Gastrocnemius medialis (tissue), 4 donors: ENCODE results near the gene SHROOM3. TPM values are rescaled to one million over a fixed set of nuclear protein-coding genes. Genes with fewer than 3 reads are reported as not detected.

Source experiments
- ATAC-seq, 2 donors: fragments of 150-250 bp; one replicate each; pipeline ENCODE4 v1.9.1; 2016
- DNase-seq, 2 donors: peaks; one replicate each; pipeline ENCODE4 v3.0.0-alpha.2; 2019
- H3K27ac ChIP-seq, 4 donors: fragments of 200-600 bp; sonication (generic); 1 replicate in 1 of 4; 2 replicates in 3 of 4; pipeline ENCODE4 v1.5.1; 2016 to 2018; ENCODE audit warnings: mild to moderate bottlenecking in 2 of 4, moderate library complexity in 1 of 4
- H3K27me3 ChIP-seq, 3 donors: fragments of 200-600 bp; sonication (generic) in 2 of 3; 1 replicate in 1 of 3; 2 replicates in 2 of 3; pipeline versions ENCODE4 v1.5.1 to v1.6.0; 2016 to 2019; ENCODE audit warnings: mild to moderate bottlenecking in 1 of 3, moderate library complexity in 1 of 3
- H3K36me3 ChIP-seq, 2 donors: fragments of 200-600 bp; sonication (generic) in 1 of 2; one replicate each; pipeline ENCODE4 v1.5.1; 2017 to 2018
- H3K4me1 ChIP-seq, 2 donors: fragments of 200-600 bp; sonication (generic) in 1 of 2; one replicate each; pipeline ENCODE4 v1.5.1; 2016 to 2017; ENCODE audit warnings: mild to moderate bottlenecking in 2 of 2
- H3K4me3 ChIP-seq, 4 donors: fragments of 200-600 bp; sonication (generic) in 3 of 4; 1 replicate in 1 of 4; 2 replicates in 3 of 4; pipeline ENCODE4 v1.5.1; 2016 to 2019; ENCODE audit warnings: mild to moderate bottlenecking in 2 of 4
- H3K9me3 ChIP-seq, 3 donors: fragments of 200-600 bp; sonication (generic) in 2 of 3; 1 replicate in 1 of 3; 2 replicates in 2 of 3; pipeline ENCODE4 v1.5.1; 2016 to 2019
- POLR2A ChIP-seq, 2 donors: fragments of 450-650 bp; IDR thresholded peaks; one replicate each; pipeline ENCODE4 v1.6.1; 2017; ENCODE audit warnings: antibody characterized with exemption in 2 of 2, mild to moderate bottlenecking in 2 of 2, moderate library complexity in 2 of 2
- in situ Hi-C, 4 donors: fragments of 200-750 bp; cut with MboI; loops; one replicate each; pipeline versions ENCODE4 v1.15.0 to v1.8.0; 2017; ENCODE audit warnings: low sequenced_read_pairs in 4 of 4
- intact Hi-C: fragments of 100-400 bp; cut with DNase I; formaldehyde crosslinking; loops from one replicate; pipeline ENCODE4 v1.15.1; 2023; ENCODE audit warnings: low total_unique reads
- total RNA-seq, 4 donors: library from RNA; depleted of rRNA; stranded (reverse); fragments of >200 nt; gene quantifications; one replicate each; pipeline versions ENCODE4 v1.1.0 to v1.2.3, GENCODE V29; 2016
- TF ChIP-seq, protein P1 (sequence below), 5 experiments: fragments of 450-650 bp in 3 of 5; fragments of 200-600 bp in 2 of 5; sonication (generic) in 2 of 5; IDR thresholded peaks in 4 of 5; conservative IDR thresholded peaks in 1 of 5; 1 replicate in 4 of 5; 2 replicates in 1 of 5; pipeline ENCODE4 v1.5.1; 2016 to 2019; ENCODE audit warnings: antibody characterized with exemption in 5 of 5, mild to moderate bottlenecking in 3 of 5, moderate library complexity in 3 of 5

The SHROOM3 gene
- total RNA-seq, 4 donors from 2014 or later, result 0.20 to 1.7 (median 0.98) TPM

DNA sequence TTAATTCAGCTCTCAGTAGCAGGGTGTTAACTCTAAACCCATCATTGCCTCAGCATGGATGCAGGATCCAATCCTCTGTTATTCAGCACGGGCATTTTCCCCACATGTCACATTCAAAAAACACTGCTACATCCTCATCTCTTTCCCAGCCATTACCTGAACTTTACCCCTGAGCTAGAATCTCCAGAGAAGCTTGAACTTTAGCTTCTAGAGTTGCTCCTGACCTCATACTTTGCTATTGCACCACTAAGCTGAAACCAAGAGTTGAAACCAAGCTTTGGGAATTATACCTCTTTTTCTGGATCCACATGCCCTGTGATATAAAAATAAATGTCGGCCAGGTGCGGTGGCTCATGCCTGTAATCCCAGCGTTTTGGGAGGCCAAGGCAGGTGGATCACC is 90.7 kb downstream of the SHROOM3 start:
- H3K4me3 ChIP-seq, result no peak overlapping the region
- in situ Hi-C loops, result no loop called here
- DNase-seq (no peak), ATAC-seq (no peak)
- intact Hi-C loops, result no loop called here
- no peaks in the 10 kb centered on the region for H3K4me1 ChIP-seq
- H3K27me3 ChIP-seq, result no peaks in the 10 kb centered on the region
- no peak for TF ChIP-seq POLR2A (IDR thresholded peaks at IDR 0.05)
- TF ChIP-seq, protein P1, sequence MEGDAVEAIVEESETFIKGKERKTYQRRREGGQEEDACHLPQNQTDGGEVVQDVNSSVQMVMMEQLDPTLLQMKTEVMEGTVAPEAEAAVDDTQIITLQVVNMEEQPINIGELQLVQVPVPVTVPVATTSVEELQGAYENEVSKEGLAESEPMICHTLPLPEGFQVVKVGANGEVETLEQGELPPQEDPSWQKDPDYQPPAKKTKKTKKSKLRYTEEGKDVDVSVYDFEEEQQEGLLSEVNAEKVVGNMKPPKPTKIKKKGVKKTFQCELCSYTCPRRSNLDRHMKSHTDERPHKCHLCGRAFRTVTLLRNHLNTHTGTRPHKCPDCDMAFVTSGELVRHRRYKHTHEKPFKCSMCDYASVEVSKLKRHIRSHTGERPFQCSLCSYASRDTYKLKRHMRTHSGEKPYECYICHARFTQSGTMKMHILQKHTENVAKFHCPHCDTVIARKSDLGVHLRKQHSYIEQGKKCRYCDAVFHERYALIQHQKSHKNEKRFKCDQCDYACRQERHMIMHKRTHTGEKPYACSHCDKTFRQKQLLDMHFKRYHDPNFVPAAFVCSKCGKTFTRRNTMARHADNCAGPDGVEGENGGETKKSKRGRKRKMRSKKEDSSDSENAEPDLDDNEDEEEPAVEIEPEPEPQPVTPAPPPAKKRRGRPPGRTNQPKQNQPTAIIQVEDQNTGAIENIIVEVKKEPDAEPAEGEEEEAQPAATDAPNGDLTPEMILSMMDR (IDR thresholded peaks at IDR 0.05 in 4 of 5, conservative IDR thresholded peaks at IDR 0.05 in 1 of 5), result no peak
- H3K36me3 ChIP-seq, result no peaks in the 10 kb centered on the region
- H3K9me3 ChIP-seq, result peaks cover 0 to 2% (median 0%) of the 10 kb centered on the region in 3 donors
- no peak overlapping the region for H3K27ac ChIP-seq

DNA sequence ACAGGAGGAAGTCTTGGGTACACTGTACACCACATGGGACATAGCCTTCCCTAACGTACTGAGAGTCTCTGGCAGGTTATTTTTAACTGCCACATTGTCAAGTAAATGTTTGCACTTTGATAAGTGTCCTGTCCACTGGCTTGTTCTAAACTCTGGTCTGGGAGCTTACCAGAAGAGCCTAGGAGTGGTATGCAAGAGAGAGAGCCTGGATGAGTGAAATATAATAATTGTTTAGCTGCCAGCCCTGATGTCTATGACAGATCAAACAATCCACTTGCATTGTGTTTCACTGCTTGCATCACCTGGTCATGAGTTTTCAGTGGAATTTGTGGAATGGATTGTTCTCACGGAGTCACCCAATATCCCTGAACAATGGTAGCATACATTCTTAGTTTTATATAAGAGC is 91.6 kb downstream of the SHROOM3 start:
- H3K4me1 ChIP-seq, result no peaks in the 10 kb centered on the region
- ATAC-seq (no peak), DNase-seq (no peak)
- H3K27ac ChIP-seq, result no peak overlapping the region
- H3K9me3 ChIP-seq, result no peaks in the 10 kb centered on the region
- no peaks in the 10 kb centered on the region for H3K36me3 ChIP-seq
- in situ Hi-C loops, result no loop called here
- no peak overlapping the region for H3K4me3 ChIP-seq
- intact Hi-C loops, result no loop called here
- TF ChIP-seq, protein P1 (IDR thresholded peaks at IDR 0.05 in 4 of 5, conservative IDR thresholded peaks at IDR 0.05 in 1 of 5), result no peak
- TF ChIP-seq POLR2A (IDR thresholded peaks at IDR 0.05), result no peak
- H3K27me3 ChIP-seq, result no peaks in the 10 kb centered on the region

DNA sequence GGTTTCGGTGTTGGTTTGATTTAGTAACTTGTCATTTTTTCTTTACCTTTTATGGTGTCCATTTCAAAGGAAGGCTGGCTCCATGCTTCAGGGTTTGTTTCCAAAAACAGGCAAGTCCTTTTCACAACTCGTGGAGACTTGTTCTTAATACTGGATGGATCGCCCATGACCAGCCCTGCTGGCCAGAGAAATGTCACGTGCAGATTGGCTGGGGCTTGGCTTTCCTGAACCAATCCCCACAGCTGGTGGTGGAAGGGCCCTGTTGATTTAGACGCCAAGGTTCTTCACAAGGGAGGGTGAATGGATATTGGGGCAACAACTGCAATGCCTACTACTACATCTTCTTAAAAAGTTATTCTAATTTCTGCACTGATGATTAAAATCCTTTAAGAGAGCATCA is 92.6 kb downstream of the SHROOM3 start:
- in situ Hi-C loops (no loop called here), intact Hi-C loops (no loop called here)
- ATAC-seq (no peak), DNase-seq (no peak)
- Histone ChIP-seq H3K9me3 (no peaks in the 10 kb centered on the region), H3K36me3 (no peaks in the 10 kb centered on the region), H3K27ac (no peak overlapping the region), H3K27me3 (no peaks in the 10 kb centered on the region), H3K4me3 (no peak overlapping the region), H3K4me1 (peaks cover 0 to under 1% of the 10 kb centered on the region in 2 donors)
- TF ChIP-seq POLR2A (IDR thresholded peaks at IDR 0.05), result no peak
- TF ChIP-seq, protein P1 (IDR thresholded peaks at IDR 0.05 in 4 of 5, conservative IDR thresholded peaks at IDR 0.05 in 1 of 5), result no peak

DNA sequence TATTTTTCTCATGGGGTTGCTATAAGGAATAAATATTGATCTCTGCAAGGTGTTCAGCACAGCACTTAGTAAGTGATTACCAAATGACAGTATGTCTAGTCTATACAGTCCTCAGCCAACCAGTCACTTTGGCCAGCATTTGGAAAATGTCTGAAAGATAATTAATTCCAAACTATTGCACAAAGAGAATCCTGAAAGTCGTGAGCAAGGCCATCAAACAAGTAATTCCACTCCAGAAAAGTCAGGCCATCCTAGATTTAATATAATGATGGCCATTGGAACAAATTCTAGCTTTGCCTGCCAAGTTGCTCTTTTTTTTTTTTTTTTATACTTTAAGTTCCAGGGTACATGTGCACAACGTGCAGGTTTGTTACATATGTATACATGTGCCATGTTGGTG is 96.6 kb downstream of the SHROOM3 start:
- TF ChIP-seq, protein P1 (IDR thresholded peaks at IDR 0.05 in 4 of 5, conservative IDR thresholded peaks at IDR 0.05 in 1 of 5), result no peak
- TF ChIP-seq POLR2A (IDR thresholded peaks at IDR 0.05), result no peak
- H3K9me3 ChIP-seq, result no peaks in the 10 kb centered on the region
- no peak overlapping the region for H3K27ac ChIP-seq
- in situ Hi-C loops, result no loop called here
- H3K27me3 ChIP-seq, result no peaks in the 10 kb centered on the region
- H3K36me3 ChIP-seq, result no peaks in the 10 kb centered on the region
- DNase-seq, result no peak
- peaks cover 0 to 7% of the 10 kb centered on the region in 2 donors for H3K4me1 ChIP-seq
- intact Hi-C loops, result no loop called here
- ATAC-seq, result no peak
- no peak overlapping the region for H3K4me3 ChIP-seq

DNA sequence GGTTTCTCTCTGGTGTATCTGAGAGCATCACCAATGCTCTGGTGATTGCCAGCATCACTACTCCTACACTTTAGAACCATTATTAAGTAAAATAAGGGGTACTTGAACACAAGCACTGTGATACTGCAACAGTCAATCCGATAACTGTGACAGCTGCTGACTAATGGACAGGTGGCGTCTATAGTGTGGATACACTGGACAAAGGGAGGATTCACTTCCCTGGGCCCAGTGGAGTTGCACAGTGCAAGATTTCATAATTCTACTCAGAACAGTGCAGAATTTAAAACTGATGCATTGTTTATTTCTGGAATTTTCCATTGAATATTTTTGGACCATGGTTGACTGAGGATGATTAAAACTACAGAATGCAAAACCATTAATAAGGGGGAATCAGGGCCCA is 97.8 kb downstream of the SHROOM3 start:
- intact Hi-C loops, result no loop called here
- ATAC-seq, result no peak

More for the DNA sequence above, 97.8 kb downstream of the SHROOM3 start:
- H3K4me3 ChIP-seq, result no peak overlapping the region
- H3K9me3 ChIP-seq, result no peaks in the 10 kb centered on the region
- in situ Hi-C loops, result no loop called here
- no peak overlapping the region for H3K27ac ChIP-seq
- no peak for TF ChIP-seq POLR2A (IDR thresholded peaks at IDR 0.05)
- TF ChIP-seq, protein P1 (IDR thresholded peaks at IDR 0.05 in 4 of 5, conservative IDR thresholded peaks at IDR 0.05 in 1 of 5), result no peak
- DNase-seq, result no peak
- no peaks in the 10 kb centered on the region for H3K27me3 ChIP-seq
- H3K36me3 ChIP-seq, result no peaks in the 10 kb centered on the region
- H3K4me1 ChIP-seq, result peaks cover 0 to 7% of the 10 kb centered on the region in 2 donors
